Esophagus muscularis mucosa (tissue), 4 donors: ENCODE results near the gene GRIK1. TPM values are rescaled to one million over a fixed set of nuclear protein-coding genes. Genes with fewer than 3 reads are reported as not detected.

ENCODE experiments used
- DNase-seq: peaks from one replicate; pipeline ENCODE4 v3.0.0-alpha.2; 2017; ENCODE audit errors: extremely low spot score
- H3K27ac ChIP-seq, 4 donors: fragments of 200-600 bp; sonication (generic); replicated peaks in 1 of 4; 1 replicate in 3 of 4; 2 replicates in 1 of 4; pipeline ENCODE4 v1.5.1; 2016 to 2019; ENCODE audit warnings: mild to moderate bottlenecking in 1 of 4
- H3K27me3 ChIP-seq, 4 donors: fragments of 200-600 bp; sonication (generic); one replicate each; pipeline versions ENCODE4 v1.5.1 to v1.6.0; 2016 to 2019
- H3K36me3 ChIP-seq, 4 donors: fragments of 200-600 bp; sonication (generic); one replicate each; pipeline ENCODE4 v1.5.1; 2016 to 2019
- H3K4me1 ChIP-seq, 4 donors: fragments of 200-600 bp; sonication (generic); one replicate each; pipeline ENCODE4 v1.5.1; 2016 to 2019
- H3K4me3 ChIP-seq, 4 donors: fragments of 200-600 bp; sonication (generic); 1 replicate in 2 of 4; 2 replicates in 2 of 4; pipeline ENCODE4 v1.5.1; 2016 to 2019; ENCODE audit warnings: mild to moderate bottlenecking in 4 of 4, moderate library complexity in 1 of 4
- H3K9me3 ChIP-seq, 4 donors: fragments of 200-600 bp; sonication (generic); 1 replicate in 3 of 4; 2 replicates in 1 of 4; pipeline ENCODE4 v1.5.1; 2016 to 2019
- EP300 ChIP-seq: sonication (generic); formaldehyde crosslinking; IDR thresholded peaks from one replicate; pipeline ENCODE4 v1.6.1; 2017; ENCODE audit warnings: antibody characterized with exemption
- POLR2A ChIP-seq: fragments of 450-650 bp; IDR thresholded peaks from one replicate; pipeline ENCODE4 v1.6.1; 2017; ENCODE audit warnings: antibody characterized with exemption, moderate library complexity, mild to moderate bottlenecking, low read depth
- POLR2AphosphoS5 ChIP-seq, 2 donors: sonication (generic); formaldehyde crosslinking; IDR thresholded peaks; one replicate each; pipeline ENCODE4 v1.6.1; 2017; ENCODE audit warnings: antibody characterized with exemption in 2 of 2
- WGBS: methylation state at CpG from one replicate; pipeline ENCODE4 v1.1.5; 2018; 5-methylcytosine and 5-hydroxymethylcytosine counted together
- intact Hi-C: fragments of 100-400 bp; cut with DNase I; formaldehyde crosslinking; loops from one replicate; pipeline ENCODE4 v1.15.1; 2023
- total RNA-seq, 4 donors: library from RNA; depleted of rRNA; stranded (reverse); fragments of >200 nt; gene quantifications; one replicate each; pipeline versions ENCODE4 v1.1.0 to v1.2.1, GENCODE V29; 2016
- TF ChIP-seq, protein P1 (sequence below), 3 experiments: fragments of 200-600 bp in 2 of 3; fragments of 450-650 bp in 1 of 3; sonication (generic) in 2 of 3; IDR thresholded peaks; one replicate each; pipeline ENCODE4 v1.5.1; 2017 to 2019; ENCODE audit warnings: antibody characterized with exemption in 3 of 3, mild to moderate bottlenecking in 2 of 3, moderate library complexity in 1 of 3

The GRIK1 gene
- total RNA-seq, 4 donors from 2014 or later, result 0.19 to 0.40 (median 0.33) TPM; not detected in 1

DNA sequence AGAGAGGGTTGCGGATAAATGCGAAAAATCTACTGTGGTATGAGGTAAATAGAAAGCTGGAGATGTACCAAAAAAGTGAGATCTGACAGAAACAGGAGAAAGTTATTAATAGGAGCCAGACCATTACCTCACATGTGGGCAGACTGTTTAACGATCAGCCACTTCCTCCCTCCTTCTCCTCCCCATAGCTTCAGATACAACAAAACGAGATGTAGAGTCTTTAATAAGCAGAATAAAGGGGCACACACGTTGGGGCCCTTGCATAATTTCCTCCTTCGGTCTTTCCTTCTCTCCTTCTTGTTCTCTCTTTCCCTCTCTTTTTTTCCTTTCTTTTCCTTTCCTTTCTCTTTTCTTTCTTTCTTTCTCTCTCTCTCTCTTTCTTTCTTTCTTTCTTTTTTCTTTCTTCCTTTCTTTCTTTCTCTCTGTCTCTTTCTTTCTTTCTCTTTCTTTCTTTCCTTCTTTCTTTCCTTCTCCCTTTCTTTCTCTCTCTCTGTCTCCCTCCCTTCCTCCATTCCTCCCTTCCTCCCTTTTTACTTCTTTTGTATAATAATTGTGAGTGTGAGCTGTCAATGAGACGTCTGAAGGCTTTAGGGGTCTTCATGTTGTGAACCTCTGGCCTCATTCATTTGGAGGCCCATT lies 242.1 kb downstream of the GRIK1 start:
- intact Hi-C loops, result no loop called here
- WGBS, result 57% methylated on average over 7 of the region's 7 CpGs
- no peak overlapping the region for H3K27ac ChIP-seq
- H3K36me3 ChIP-seq, result no peaks in the 10 kb centered on the region
- no peak for DNase-seq
- peaks cover 0 to 8% (median 3%) of the 10 kb centered on the region in 4 donors for H3K9me3 ChIP-seq
- no peak overlapping the region for H3K4me3 ChIP-seq
- H3K4me1 ChIP-seq, result no peaks in the 10 kb centered on the region
- TF ChIP-seq, protein P1, sequence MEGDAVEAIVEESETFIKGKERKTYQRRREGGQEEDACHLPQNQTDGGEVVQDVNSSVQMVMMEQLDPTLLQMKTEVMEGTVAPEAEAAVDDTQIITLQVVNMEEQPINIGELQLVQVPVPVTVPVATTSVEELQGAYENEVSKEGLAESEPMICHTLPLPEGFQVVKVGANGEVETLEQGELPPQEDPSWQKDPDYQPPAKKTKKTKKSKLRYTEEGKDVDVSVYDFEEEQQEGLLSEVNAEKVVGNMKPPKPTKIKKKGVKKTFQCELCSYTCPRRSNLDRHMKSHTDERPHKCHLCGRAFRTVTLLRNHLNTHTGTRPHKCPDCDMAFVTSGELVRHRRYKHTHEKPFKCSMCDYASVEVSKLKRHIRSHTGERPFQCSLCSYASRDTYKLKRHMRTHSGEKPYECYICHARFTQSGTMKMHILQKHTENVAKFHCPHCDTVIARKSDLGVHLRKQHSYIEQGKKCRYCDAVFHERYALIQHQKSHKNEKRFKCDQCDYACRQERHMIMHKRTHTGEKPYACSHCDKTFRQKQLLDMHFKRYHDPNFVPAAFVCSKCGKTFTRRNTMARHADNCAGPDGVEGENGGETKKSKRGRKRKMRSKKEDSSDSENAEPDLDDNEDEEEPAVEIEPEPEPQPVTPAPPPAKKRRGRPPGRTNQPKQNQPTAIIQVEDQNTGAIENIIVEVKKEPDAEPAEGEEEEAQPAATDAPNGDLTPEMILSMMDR (IDR thresholded peaks at IDR 0.05), result no peak
- TF ChIP-seq POLR2A, result no peak
- TF ChIP-seq EP300, result no peak
- no peak for TF ChIP-seq POLR2AphosphoS5 (IDR thresholded peaks at IDR 0.05)
- no peaks in the 10 kb centered on the region for H3K27me3 ChIP-seq

DNA sequence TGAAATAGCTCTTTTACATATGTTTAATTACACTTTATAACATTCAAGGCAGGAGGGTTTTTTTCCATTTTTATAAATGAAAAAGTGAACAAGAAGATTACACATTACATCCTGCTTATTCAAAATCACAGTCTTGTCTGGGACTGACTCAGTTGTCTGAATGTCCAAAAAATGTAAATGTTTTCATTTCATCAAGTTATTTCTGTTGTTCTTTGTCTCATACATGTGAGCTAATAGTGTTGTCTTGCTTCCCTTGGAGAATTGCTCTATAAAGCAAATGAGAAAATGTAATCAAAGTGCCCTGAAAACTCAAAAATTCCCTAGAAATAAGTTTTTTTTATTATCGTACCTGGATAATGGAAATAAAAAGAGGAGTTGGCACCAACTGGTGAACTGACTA lies 242.9 kb downstream of the GRIK1 start:
- no peak for DNase-seq
- intact Hi-C loops, result no loop called here
- WGBS, result 90% methylated on average over 1 of the region's 1 CpG

DNA sequence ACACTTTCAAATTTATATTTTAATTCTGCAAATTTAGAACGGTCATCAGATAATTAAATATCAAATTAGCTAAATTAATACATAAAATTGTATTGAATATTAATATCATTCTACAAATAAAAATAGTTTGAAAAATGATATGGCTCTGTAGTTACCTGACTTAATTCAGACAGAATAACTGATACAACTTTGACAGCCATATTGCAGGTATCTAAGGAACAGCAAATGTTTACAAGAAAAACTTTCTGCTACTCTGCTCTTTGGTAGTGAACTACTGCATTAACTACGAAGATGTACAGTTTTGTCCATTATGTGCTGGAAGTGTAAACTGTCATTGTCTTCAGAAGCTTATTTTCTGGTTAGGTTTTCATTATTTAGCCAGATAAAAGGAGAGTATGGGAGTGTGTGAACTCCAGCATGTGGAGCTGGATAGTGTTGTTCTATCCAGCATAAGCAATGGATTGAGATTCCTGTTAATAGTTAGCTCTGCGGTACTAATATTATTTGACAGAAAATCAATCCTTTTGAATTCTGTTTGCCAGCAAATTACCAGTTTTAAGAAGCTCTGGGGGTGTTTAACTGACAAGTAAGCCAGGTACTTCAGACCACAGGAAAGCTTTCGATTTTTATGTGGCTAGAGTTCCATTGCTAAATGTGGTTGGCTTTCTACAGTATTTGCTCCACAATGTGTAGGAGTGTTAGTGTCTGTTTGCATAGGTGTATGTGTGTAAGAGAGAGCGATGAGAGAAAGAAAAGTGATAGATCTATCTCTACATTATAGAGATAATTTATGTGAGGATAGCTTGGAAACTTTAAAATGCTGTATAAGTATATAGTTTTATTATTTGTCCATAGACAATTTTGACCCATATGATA lies 247.9 kb downstream of the GRIK1 start:
- TF ChIP-seq EP300, result no peak
- TF ChIP-seq POLR2AphosphoS5 (IDR thresholded peaks at IDR 0.05), result no peak
- no peak for TF ChIP-seq POLR2A
- TF ChIP-seq, protein P1 (IDR thresholded peaks at IDR 0.05), result no peak
- no peaks in the 10 kb centered on the region for H3K36me3 ChIP-seq
- no peak for DNase-seq
- intact Hi-C loops, result no loop called here
- H3K27me3 ChIP-seq, result no peaks in the 10 kb centered on the region
- H3K9me3 ChIP-seq, result no peaks in the 10 kb centered on the region
- no peaks in the 10 kb centered on the region for H3K4me1 ChIP-seq
- WGBS, result 89% methylated on average over 5 of the region's 5 CpGs
- H3K27ac ChIP-seq, result no peak overlapping the region
- H3K4me3 ChIP-seq, result no peak overlapping the region

More for the DNA sequence above, 242.9 kb downstream of the GRIK1 start:
- no peaks in the 10 kb centered on the region for H3K27me3 ChIP-seq
- no peaks in the 10 kb centered on the region for H3K36me3 ChIP-seq
- no peak overlapping the region for H3K27ac ChIP-seq
- TF ChIP-seq POLR2AphosphoS5 (IDR thresholded peaks at IDR 0.05) (no peak), POLR2A (no peak), EP300 (no peak)
- TF ChIP-seq, protein P1 (IDR thresholded peaks at IDR 0.05), result no peak
- peaks cover 0 to 8% (median 3%) of the 10 kb centered on the region in 4 donors for H3K9me3 ChIP-seq
- no peaks in the 10 kb centered on the region for H3K4me1 ChIP-seq
- H3K4me3 ChIP-seq, result no peak overlapping the region

DNA sequence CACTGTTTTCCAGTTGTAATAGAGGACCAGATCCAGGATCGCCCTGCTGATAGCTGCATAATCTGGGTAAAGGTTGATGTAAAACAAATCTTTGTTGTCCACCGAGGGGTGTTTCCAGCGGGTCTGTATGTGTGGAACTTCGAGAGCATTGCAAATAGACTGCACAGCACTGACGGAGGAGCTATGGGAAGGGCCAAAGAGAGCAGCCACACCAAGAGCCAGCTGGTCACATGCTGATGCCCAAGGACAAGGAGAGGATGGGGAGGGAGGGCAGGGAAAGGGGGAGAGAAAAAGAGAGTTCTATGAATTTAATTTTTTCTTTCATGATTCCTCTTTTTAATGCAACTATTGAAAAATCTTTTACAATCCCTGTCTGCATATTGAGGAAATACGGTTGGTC lies 250.0 kb downstream of the GRIK1 start:
- no peak overlapping the region for H3K4me3 ChIP-seq
- intact Hi-C loops, result no loop called here
- no peak overlapping the region for H3K27ac ChIP-seq
- no peak for TF ChIP-seq POLR2A
- TF ChIP-seq EP300, result no peak
- TF ChIP-seq, protein P1 (IDR thresholded peaks at IDR 0.05), result no peak
- TF ChIP-seq POLR2AphosphoS5 (IDR thresholded peaks at IDR 0.05), result no peak
- no peaks in the 10 kb centered on the region for H3K36me3 ChIP-seq
- H3K4me1 ChIP-seq, result no peaks in the 10 kb centered on the region
- H3K9me3 ChIP-seq, result no peaks in the 10 kb centered on the region
- WGBS, result 79% methylated on average over 6 of the region's 6 CpGs
- no peaks in the 10 kb centered on the region for H3K27me3 ChIP-seq
- DNase-seq, result no peak
